HG03460 (cell line): ENCODE measurements around the gene DRGX.

ENCODE experiments used
- ATAC-seq: cut with Tn5 transposase; IDR thresholded peaks from one replicate; pipeline ENCODE4 v1.9.1; 2021; ENCODE audit not compliant: unreplicated experiment

DRGX gene

GRCh38 chr10:49383853-49384252, 12.0 kb downstream of the DRGX start:
- no peak for ATAC-seq

- ATAC-seq, result no peak
Observed at GRCh38 chr10:49382826-49383225, 13.1 kb downstream of the DRGX start.

DNA sequence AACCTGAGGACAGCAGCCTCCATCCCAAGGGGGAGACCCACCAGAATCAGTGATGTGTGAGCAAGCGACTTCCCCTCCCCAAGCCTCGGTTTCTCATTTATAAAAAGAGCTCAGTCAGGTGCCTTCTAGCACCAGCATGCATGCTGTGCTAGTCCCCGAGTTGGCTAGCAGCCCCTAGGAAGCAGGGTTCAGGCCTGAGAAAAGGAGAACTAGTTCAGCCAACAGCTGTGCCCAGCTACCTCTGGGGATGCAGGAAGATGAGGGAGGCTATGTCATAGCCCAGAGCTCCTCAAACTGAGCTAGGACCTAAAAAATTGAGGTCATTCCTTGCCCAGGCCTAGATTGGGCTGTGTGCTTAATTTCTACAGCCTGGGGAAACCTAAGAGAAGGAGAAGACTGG, 13.7 kb downstream of the DRGX start:
- ATAC-seq, result no peak

DNA sequence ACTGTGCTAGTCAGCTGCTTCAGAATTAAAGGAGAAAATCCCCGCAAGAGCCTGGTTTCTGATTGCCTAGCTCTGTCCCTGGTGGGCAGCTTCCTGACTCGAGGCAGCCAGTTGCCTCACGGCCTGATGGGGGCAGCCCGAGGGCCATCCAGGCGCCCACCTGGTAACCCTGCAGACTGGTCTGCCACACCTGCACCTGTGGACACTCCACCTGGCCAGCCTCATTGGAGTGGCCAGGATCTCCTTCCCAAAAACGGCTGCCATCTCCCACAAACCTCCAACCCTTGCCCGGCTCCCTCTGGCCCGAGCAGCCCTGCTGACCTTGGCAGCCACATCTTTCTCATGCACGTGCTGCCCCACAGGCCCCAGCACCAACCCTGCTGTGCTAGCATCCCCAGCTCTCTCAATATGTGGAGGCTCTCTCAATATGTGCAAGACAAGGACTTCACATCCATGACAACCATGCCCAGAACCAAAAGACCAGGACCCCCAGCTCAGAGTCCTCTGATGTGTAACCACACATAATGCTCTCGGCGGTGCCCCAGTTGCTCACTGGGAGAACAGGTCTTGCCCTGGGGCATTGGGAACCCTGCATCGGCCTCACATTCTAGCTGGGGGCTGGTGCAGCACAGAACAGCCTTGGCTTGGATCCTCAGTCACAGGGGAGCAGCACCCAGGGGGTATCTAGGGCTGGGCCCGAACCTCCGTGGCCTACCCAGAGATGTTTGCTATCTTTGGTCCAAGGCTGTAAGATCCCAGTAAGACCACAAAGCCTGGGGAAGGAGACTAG, 14.6 kb downstream of the DRGX start:
- ATAC-seq, result no peak

GRCh38 chr10:49379596-49380410, 16.1 kb downstream of the DRGX start:
- no peak for ATAC-seq

DNA sequence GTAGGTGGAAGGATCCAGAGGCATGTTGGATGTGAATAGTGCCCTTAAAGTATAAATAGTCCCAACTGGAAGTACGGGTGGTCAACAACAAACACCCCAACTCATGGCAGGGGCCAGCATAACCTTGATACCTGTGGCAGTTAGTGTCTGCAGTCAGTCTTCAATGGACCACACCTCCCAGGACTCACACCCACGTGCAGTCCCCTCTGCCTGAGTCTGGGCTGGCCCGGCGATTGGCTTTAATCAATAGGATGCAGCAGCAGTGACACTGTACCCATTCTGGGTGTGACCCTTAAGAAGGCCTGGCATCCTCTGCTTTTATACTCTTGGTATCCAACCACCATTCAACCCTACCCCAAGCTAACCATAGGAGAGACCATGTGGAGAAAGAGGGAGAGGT, 18.6 kb downstream of the DRGX start:
- ATAC-seq, result no peak

GRCh38 chr10:49375611-49376010, 20.3 kb downstream of the DRGX start:
- ATAC-seq, result no peak

- ATAC-seq, result no peak
Observed at GRCh38 chr10:49374740-49375139, 21.1 kb downstream of the DRGX start.

GRCh38 chr10:49373361-49373760, 22.5 kb downstream of the DRGX start:
- no peak for ATAC-seq

- no peak for ATAC-seq
Observed at GRCh38 chr10:49371967-49372366, 23.9 kb downstream of the DRGX start.

GRCh38 chr10:49370326-49371100, 25.4 kb downstream of the DRGX start:
- no peak for ATAC-seq

GRCh38 chr10:49369216-49370162, 26.4 kb downstream of the DRGX start:
- ATAC-seq, result no peak

- no peak for ATAC-seq
Observed at GRCh38 chr10:49368256-49368655, 27.6 kb downstream of the DRGX start.

- ATAC-seq, result no peak
Observed at GRCh38 chr10:49367600-49367999, 28.3 kb downstream of the DRGX start.

- ATAC-seq, result no peak
Observed at GRCh38 chr10:49366460-49366859, 29.4 kb downstream of the DRGX start.

GRCh38 chr10:49365675-49366415, 30.0 kb downstream of the DRGX start:
- no peak for ATAC-seq

- no peak for ATAC-seq
Observed at GRCh38 chr10:49365275-49365674, 30.6 kb downstream of the DRGX start.

- no peak for ATAC-seq
Observed at GRCh38 chr10:49364747-49365146, 31.1 kb downstream of the DRGX start.

DNA sequence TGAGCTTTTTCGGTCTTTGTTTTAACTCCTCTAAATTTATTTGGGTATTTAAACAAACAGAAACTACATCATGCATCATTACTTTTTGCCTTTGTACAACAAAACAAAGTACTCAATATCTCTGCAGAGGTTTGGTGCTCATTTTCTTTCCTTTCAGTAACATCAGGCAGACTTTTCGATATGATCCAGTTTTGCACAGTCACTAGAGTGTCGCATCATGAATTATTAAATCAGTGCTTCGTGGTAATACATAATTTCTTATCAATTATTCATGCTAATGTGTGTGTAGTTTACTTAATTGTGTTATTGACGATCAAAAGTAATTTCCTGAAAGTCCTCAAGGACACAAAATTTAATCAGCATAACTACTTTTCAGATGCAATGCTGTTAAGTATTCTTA, 31.8 kb downstream of the DRGX start:
- ATAC-seq, result no peak
